SK-N-SH (cell line): ENCODE results near the gene DMKN. TPM values are rescaled to one million over a fixed set of nuclear protein-coding genes. Genes with fewer than 3 reads are reported as not detected.

Experiments
- CTCF ChIA-PET: fragments of 300-600, 350-600 bp; formaldehyde crosslinking; extraction: SDS; loops from one replicate; lab custom pipeline; 2021; lab: Yijun Ruan, JAX
- POLR2A ChIA-PET: fragments of 350-600 bp; sonication (Branson Sonifier 250); formaldehyde crosslinking; extraction: SDS; loops from one replicate; lab custom pipeline; 2020; ENCODE audit warnings: antibody characterized with exemption, inconsistent platforms; lab: Yijun Ruan, JAX
- DNase-seq: peaks from one replicate; pipeline ENCODE4 v3.0.0; 2012
- H2AFZ ChIP-seq: fragments of 200-600 bp; sonication (generic); 2 replicates; pipeline ENCODE4 v1.8.1; 2016; ENCODE audit warnings: antibody characterized with exemption, mild to moderate bottlenecking, low read depth
- H3F3A ChIP-seq: fragments of 200-600 bp; sonication (generic); replicated peaks from 2 replicates; pipeline ENCODE3; 2016; ENCODE audit warnings: antibody characterized with exemption, mild to moderate bottlenecking; ENCODE audit not compliant: insufficient read depth
- H3K27ac ChIP-seq, 2 experiments: fragments of 200-500 bp in 1 of 2; fragments of 200-600 bp in 1 of 2; sonication (Bioruptor generic) in 1 of 2; sonication (generic), shearing (Covaris generic) in 1 of 2; 2 replicates each; pipeline versions ENCODE4 v1.5.1 to v1.6.1; 2014 to 2016; ENCODE audit warnings: low read depth in 2 of 2, inconsistent platforms in 1 of 2, low read length in 1 of 2, mild to moderate bottlenecking in 1 of 2, mixed read lengths in 1 of 2
- H3K27me3 ChIP-seq: fragments of 200-600 bp; sonication (generic), shearing (Covaris generic); 2 replicates; pipeline ENCODE4 v1.6.1; 2016; ENCODE audit warnings: mixed run types; ENCODE audit not compliant: insufficient read depth
- H3K36me3 ChIP-seq, 2 experiments: fragments of 200-500 bp in 1 of 2; fragments of 200-600 bp in 1 of 2; sonication (Bioruptor generic) in 1 of 2; sonication (generic) in 1 of 2; replicated peaks in 1 of 2; 2 replicates each; pipeline versions ENCODE3 to v1.5.1; 2014 to 2016; ENCODE audit warnings: low read length in 1 of 2, mild to moderate bottlenecking in 1 of 2; ENCODE audit not compliant: insufficient read depth in 2 of 2, control insufficient read depth in 1 of 2
- H3K4me1 ChIP-seq, 2 experiments: fragments of 200-500 bp in 1 of 2; fragments of 200-600 bp in 1 of 2; sonication (Bioruptor generic) in 1 of 2; sonication (generic), shearing (Covaris generic) in 1 of 2; 2 replicates each; pipeline versions ENCODE4 v1.5.1 to v1.6.1; 2014 to 2016; ENCODE audit warnings: low read depth in 1 of 2, low read length in 1 of 2, mixed run types in 1 of 2; ENCODE audit not compliant: insufficient read depth in 2 of 2, control insufficient read depth in 1 of 2
- H3K4me2 ChIP-seq: fragments of 200-600 bp; sonication (generic), shearing (Covaris generic); 2 replicates; pipeline ENCODE4 v1.6.1; 2017; ENCODE audit warnings: mixed run types
- H3K4me3 ChIP-seq, 2 experiments: fragments of 200-500 bp in 1 of 2; fragments of 200-600 bp in 1 of 2; sonication (Bioruptor generic) in 1 of 2; sonication (generic), shearing (Covaris generic) in 1 of 2; 2 replicates each; pipeline versions ENCODE4 v1.5.1 to v1.8.1; 2014 to 2016; ENCODE audit warnings: low read depth in 2 of 2, inconsistent platforms in 1 of 2, low read length in 1 of 2, mild to moderate bottlenecking in 1 of 2, mixed read lengths in 1 of 2, moderate library complexity in 1 of 2
- H3K79me2 ChIP-seq: fragments of 200-600 bp; sonication (generic); 2 replicates; pipeline ENCODE4 v1.8.1; 2017; ENCODE audit warnings: mild to moderate bottlenecking; ENCODE audit not compliant: insufficient read depth
- H3K9ac ChIP-seq: fragments of 200-600 bp; sonication (generic); 2 replicates; pipeline ENCODE4 v1.6.1; 2017; ENCODE audit warnings: mixed run types
- H3K9me2 ChIP-seq: fragments of 200-600 bp; sonication (generic); 2 replicates; pipeline ENCODE4 v1.6.1; 2017; ENCODE audit warnings: mixed run types
- H3K9me3 ChIP-seq: fragments of 200-600 bp; sonication (generic); 2 replicates; pipeline ENCODE4 v1.6.1; 2017; ENCODE audit warnings: mixed run types, mild to moderate bottlenecking, moderate library complexity
- H4K20me1 ChIP-seq: fragments of 200-600 bp; sonication (generic); 2 replicates; pipeline ENCODE4 v1.6.1; 2017; ENCODE audit warnings: mild to moderate bottlenecking, mixed run types; ENCODE audit not compliant: insufficient read depth
- CHD2 ChIP-seq: fragments of 150-350 bp; IDR thresholded peaks from 2 replicates; pipeline ENCODE4 v1.6.1; 2018; ENCODE audit warnings: low read length; ENCODE audit not compliant: partially characterized antibody
- ELF1 ChIP-seq: IDR thresholded peaks from 2 replicates; pipeline ENCODE4 v1.4.0; 2012
- FOSL2 ChIP-seq: IDR thresholded peaks from 2 replicates; pipeline ENCODE4 v1.4.0; 2012; ENCODE audit warnings: low read depth, mild to moderate bottlenecking, moderate library complexity, borderline replicate concordance
- GABPA ChIP-seq: IDR thresholded peaks from 2 replicates; pipeline ENCODE4 v1.4.0; 2012; ENCODE audit warnings: low read depth, mild to moderate bottlenecking
- NFIC ChIP-seq: IDR thresholded peaks from 2 replicates; pipeline ENCODE4 v1.4.0; 2012; ENCODE audit warnings: borderline replicate concordance
- NRF1 ChIP-seq: IDR thresholded peaks from 2 replicates; pipeline ENCODE4 v1.6.1; 2012; ENCODE audit warnings: low read depth, mild to moderate bottlenecking, low read length
- POLR2AphosphoS5 ChIP-seq: IDR thresholded peaks from 2 replicates; pipeline ENCODE4 v1.6.1; 2012; ENCODE audit warnings: low read depth, low read length
- RAD21 ChIP-seq: IDR thresholded peaks from 2 replicates; pipeline ENCODE4 v1.6.1; 2012; ENCODE audit warnings: mild to moderate bottlenecking, low read length
- RCOR1 ChIP-seq: fragments of 150-350 bp; IDR thresholded peaks from 2 replicates; pipeline ENCODE4 v1.6.1; 2017; ENCODE audit warnings: antibody characterized with exemption, low read length
- RFX5 ChIP-seq: IDR thresholded peaks from 2 replicates; pipeline ENCODE4 v1.6.1; 2012; ENCODE audit warnings: mild to moderate bottlenecking, improper control_type of control experiment, low read length
- RXRA ChIP-seq: IDR thresholded peaks from 2 replicates; pipeline ENCODE4 v1.4.0; 2012; ENCODE audit warnings: low read depth, mild to moderate bottlenecking, borderline replicate concordance
- SMC3 ChIP-seq: IDR thresholded peaks from 2 replicates; pipeline ENCODE4 v1.6.1; 2012; ENCODE audit warnings: low read depth, low read length, improper control_type of control experiment
- TAF1 ChIP-seq: IDR thresholded peaks from 2 replicates; pipeline ENCODE4 v1.6.1; 2012; ENCODE audit warnings: low read depth, mild to moderate bottlenecking, low read length, moderate library complexity, borderline replicate concordance
- TEAD4 ChIP-seq: IDR thresholded peaks from 2 replicates; pipeline ENCODE4 v1.4.0; 2012; ENCODE audit warnings: mild to moderate bottlenecking, borderline replicate concordance; ENCODE audit not compliant: insufficient read depth
- USF2 ChIP-seq: fragments of 150-350 bp; IDR thresholded peaks from 2 replicates; pipeline ENCODE4 v1.6.1; 2017; ENCODE audit warnings: antibody characterized with exemption, low read length, low read depth, borderline replicate concordance
- WGBS: methylation state at CpG from one replicate; pipeline ENCODE4 v1.1.6; 2017; ENCODE audit warnings: low lambda C conversion rate; 5-methylcytosine and 5-hydroxymethylcytosine counted together
- polyA plus RNA-seq, 3 experiments: library from polyadenylated mRNA; depleted of rRNA; stranded (reverse); fragments of >200 nt; gene quantifications; 2 replicates each; pipeline ENCODE4 v1.2.3, GENCODE V29; 2012
- TF ChIP-seq, protein P1 (sequence below): fragments of 200-600 bp; sonication (generic); IDR thresholded peaks from 2 replicates; pipeline ENCODE4 v1.6.1; 2017; ENCODE audit warnings: antibody characterized with exemption, mild to moderate bottlenecking, moderate library complexity
- TF ChIP-seq, protein P2 (sequence below): IDR thresholded peaks from 2 replicates; pipeline ENCODE4 v1.4.0; 2012; ENCODE audit warnings: low read depth, borderline replicate concordance
- TF ChIP-seq, protein P3 (sequence below): IDR thresholded peaks from 2 replicates; pipeline ENCODE4 v1.6.1; 2012; ENCODE audit warnings: mild to moderate bottlenecking, low read depth, low read length, moderate library complexity

DMKN gene
- polyA plus RNA-seq, 1 of the 3 experiments (the other 2 are of a cell fraction), result not detected

DNA sequence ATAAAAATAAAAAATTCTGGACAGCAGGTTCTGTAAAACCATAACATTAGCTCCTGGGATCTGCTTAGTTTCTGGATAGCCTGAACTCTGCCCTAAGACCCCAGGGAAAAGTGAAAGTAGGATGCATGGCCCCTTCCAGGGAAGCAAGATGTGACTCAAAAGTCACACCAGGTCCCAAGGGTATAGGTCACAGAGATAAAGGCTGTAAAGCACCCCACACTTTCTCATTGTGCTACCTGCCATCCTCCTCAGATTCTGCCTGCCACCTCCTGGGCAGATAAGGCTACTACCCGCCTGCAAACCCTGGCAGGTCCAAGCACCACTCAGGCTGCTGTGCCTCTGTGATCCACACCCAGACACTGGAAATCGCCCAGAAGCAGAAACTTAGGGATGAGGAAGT is 44.8 kb downstream of the DMKN start:
- H3K9me3 ChIP-seq, result no peaks in the 10 kb centered on the region
- TF ChIP-seq RFX5 (no peak), SMC3 (peak; percentile 55; the same call in 1 of the 2 replicates), TAF1 (no peak), RAD21 (peak; percentile 56)
- TF ChIP-seq, protein P1, sequence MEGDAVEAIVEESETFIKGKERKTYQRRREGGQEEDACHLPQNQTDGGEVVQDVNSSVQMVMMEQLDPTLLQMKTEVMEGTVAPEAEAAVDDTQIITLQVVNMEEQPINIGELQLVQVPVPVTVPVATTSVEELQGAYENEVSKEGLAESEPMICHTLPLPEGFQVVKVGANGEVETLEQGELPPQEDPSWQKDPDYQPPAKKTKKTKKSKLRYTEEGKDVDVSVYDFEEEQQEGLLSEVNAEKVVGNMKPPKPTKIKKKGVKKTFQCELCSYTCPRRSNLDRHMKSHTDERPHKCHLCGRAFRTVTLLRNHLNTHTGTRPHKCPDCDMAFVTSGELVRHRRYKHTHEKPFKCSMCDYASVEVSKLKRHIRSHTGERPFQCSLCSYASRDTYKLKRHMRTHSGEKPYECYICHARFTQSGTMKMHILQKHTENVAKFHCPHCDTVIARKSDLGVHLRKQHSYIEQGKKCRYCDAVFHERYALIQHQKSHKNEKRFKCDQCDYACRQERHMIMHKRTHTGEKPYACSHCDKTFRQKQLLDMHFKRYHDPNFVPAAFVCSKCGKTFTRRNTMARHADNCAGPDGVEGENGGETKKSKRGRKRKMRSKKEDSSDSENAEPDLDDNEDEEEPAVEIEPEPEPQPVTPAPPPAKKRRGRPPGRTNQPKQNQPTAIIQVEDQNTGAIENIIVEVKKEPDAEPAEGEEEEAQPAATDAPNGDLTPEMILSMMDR, result peak; percentile 55
- TF ChIP-seq, protein P2, sequence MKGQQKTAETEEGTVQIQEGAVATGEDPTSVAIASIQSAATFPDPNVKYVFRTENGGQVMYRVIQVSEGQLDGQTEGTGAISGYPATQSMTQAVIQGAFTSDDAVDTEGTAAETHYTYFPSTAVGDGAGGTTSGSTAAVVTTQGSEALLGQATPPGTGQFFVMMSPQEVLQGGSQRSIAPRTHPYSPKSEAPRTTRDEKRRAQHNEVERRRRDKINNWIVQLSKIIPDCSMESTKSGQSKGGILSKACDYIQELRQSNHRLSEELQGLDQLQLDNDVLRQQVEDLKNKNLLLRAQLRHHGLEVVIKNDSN, result no peak
- no peaks in the 10 kb centered on the region for H3K4me1 ChIP-seq
- no peaks in the 10 kb centered on the region for H3K36me3 ChIP-seq
- whole genome bisulfite sequencing, result 17% methylated on average over 2 of the region's 2 CpGs
- CTCF ChIA-PET, result interaction anchor here (0.7 to 4.4 kb wide), 14 partner anchors 16 to 307 kb away, joined by 3 to 47 read pairs (median 4); partner anchors contain the start of genes DMKN and FFAR3
- H2AFZ ChIP-seq, result no peak overlapping the region
- no peaks in the 10 kb centered on the region for H3K79me2 ChIP-seq
- no peak overlapping the region for H3K9ac ChIP-seq
- no peak overlapping the region for H3K4me2 ChIP-seq
- H3K27me3 ChIP-seq, result peaks cover 70% of the 10 kb centered on the region
- H3K9me2 ChIP-seq, result no peaks in the 10 kb centered on the region
- POLR2A ChIA-PET, result no interaction called here
- no peaks in the 10 kb centered on the region for H3F3A ChIP-seq
- no peaks in the 10 kb centered on the region for H4K20me1 ChIP-seq
- H3K4me3 ChIP-seq, result no peak overlapping the region
- H3K27ac ChIP-seq, result no peak overlapping the region
- DNase-seq, result peak; percentile 45

DNA sequence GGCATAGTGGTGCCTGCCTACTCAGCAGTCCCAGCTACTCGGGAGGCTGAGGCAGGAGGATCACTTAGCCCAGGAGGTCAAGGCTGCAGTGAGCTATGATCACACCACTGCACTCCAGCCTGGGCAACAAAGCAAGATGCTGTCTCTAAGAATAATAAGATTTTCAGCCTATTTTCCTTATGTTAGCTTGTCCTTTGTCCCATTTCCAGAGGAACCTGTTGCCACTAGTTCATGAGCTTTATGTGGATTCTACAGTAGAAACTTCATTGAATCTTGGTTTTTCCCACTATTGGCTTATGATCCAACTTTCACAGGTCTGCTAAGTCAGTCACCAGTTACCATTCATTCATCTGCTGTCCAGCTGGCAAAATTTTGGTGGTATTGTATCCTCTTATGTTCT is 47.2 kb downstream of the DMKN start:
- POLR2A ChIA-PET, result no interaction called here
- no peak overlapping the region for H3K9ac ChIP-seq
- CTCF ChIA-PET, result interaction anchor here (1.1 kb wide), 1 partner anchor 29 kb away, joined by 3 read pairs; no protein-coding TSS in a partner anchor
- no peak overlapping the region for H3K4me2 ChIP-seq
- H3K36me3 ChIP-seq, result no peaks in the 10 kb centered on the region
- WGBS, result 7% methylated on average over 1 of the region's 1 CpG
- H3K27me3 ChIP-seq, result peaks cover 67% of the 10 kb centered on the region
- TF ChIP-seq ELF1 (no peak), USF2 (no peak), TEAD4 (no peak), TAF1 (no peak), RCOR1 (no peak), NRF1 (no peak), RFX5 (no peak), GABPA (no peak), CHD2 (no peak), RXRA (no peak), NFIC (no peak), POLR2AphosphoS5 (no peak), FOSL2 (no peak)
- TF ChIP-seq, protein P1, result no peak
- TF ChIP-seq, protein P3, sequence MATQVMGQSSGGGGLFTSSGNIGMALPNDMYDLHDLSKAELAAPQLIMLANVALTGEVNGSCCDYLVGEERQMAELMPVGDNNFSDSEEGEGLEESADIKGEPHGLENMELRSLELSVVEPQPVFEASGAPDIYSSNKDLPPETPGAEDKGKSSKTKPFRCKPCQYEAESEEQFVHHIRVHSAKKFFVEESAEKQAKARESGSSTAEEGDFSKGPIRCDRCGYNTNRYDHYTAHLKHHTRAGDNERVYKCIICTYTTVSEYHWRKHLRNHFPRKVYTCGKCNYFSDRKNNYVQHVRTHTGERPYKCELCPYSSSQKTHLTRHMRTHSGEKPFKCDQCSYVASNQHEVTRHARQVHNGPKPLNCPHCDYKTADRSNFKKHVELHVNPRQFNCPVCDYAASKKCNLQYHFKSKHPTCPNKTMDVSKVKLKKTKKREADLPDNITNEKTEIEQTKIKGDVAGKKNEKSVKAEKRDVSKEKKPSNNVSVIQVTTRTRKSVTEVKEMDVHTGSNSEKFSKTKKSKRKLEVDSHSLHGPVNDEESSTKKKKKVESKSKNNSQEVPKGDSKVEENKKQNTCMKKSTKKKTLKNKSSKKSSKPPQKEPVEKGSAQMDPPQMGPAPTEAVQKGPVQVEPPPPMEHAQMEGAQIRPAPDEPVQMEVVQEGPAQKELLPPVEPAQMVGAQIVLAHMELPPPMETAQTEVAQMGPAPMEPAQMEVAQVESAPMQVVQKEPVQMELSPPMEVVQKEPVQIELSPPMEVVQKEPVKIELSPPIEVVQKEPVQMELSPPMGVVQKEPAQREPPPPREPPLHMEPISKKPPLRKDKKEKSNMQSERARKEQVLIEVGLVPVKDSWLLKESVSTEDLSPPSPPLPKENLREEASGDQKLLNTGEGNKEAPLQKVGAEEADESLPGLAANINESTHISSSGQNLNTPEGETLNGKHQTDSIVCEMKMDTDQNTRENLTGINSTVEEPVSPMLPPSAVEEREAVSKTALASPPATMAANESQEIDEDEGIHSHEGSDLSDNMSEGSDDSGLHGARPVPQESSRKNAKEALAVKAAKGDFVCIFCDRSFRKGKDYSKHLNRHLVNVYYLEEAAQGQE, result no peak
- no peak for DNase-seq
- no peaks in the 10 kb centered on the region for H3K79me2 ChIP-seq
- no peaks in the 10 kb centered on the region for H3K4me1 ChIP-seq
- H3K9me2 ChIP-seq, result no peaks in the 10 kb centered on the region
- no peaks in the 10 kb centered on the region for H3F3A ChIP-seq
- H2AFZ ChIP-seq, result no peak overlapping the region
- no peaks in the 10 kb centered on the region for H4K20me1 ChIP-seq
- no peak overlapping the region for H3K27ac ChIP-seq
- no peaks in the 10 kb centered on the region for H3K9me3 ChIP-seq
- H3K4me3 ChIP-seq, result no peak overlapping the region
